ENCODE results near the gene GRIK4. TPM values are rescaled to one million over a fixed set of nuclear protein-coding genes. Genes with fewer than 3 reads are reported as not detected.

Gene GRIK4
- total RNA-seq, 1 experiment from 2014 or later = not detected

DNA sequence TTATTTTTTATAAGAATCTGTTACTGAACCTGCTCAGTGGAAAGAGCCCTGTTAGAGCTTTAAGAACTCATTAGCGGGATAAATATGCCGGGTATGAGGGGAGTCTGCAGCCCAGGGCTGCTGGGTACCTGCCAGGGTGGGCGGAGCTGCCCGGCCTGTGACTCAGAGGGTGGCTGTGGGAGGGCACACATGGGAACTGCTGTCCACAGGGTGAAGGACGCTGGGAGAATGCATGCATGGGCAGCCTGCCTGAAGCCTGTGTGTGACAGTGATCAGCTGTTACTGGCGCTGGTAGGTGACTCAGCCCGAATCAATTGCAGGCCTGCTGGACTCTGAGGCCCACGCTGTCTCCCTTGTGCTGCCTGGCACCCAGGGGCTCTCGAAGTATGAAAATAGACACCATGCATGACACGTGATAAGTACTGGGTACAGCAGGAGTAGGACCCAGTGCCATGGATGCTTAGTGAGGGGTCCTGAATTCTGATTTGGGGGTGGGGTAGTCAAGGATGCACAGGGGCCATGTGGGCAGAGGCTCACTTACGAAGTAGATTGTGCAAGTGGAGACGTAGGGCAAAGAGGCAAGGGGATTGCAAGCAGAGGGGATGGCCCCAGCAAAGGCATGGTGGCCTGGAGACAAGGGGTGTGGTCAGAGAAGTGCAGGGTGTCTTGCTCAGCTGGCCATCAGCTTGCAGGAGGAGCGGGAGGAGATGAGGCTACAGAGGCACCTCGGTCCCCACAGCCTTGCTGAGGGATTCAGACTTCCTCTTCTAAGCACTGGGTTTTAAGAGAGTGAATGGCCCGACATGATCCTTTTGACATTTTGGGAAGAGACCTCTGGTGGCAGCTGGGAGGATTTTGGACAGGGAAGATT, 36.5 kb downstream of the GRIK4 start:
- peak; percentile 98 for DNase-seq (ENCODE audit: low read depth)

GRCh38 chr11:120548682-120549209, 37.2 kb downstream of the GRIK4 start:
- DNase-seq (ENCODE audit: low read depth) = no peak

- no peak for DNase-seq (ENCODE audit: low read depth)
These were observed 37.8 kb downstream of the GRIK4 start for GRCh38 chr11:120549346-120549745.

DNA sequence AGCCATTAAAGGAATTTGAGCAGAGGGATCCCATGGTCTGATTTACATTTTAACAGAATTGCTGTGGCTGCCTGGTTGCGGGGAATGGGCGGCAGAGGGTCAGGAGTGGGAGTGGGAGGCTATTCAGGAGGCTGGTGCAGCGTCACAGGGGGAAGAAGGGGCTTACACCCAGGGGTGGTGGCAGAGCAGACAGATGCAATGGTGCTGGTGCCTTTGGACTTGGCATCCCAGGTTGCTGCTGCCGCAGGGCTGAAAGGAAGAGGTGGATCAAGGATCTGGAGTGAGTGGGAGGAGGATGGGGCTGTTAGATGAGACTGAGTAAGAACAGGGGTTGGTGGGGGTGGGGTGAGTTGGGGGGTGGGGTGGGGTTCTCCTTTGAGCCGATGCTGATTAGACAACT, 38.5 kb downstream of the GRIK4 start:
- DNase-seq (ENCODE audit: low read depth) = no peak

- no peak for DNase-seq (ENCODE audit: low read depth)
These were observed 39.6 kb downstream of the GRIK4 start for GRCh38 chr11:120551191-120551590.

- peak; percentile 27 for DNase-seq (ENCODE audit: low read depth)
These were observed 43.4 kb downstream of the GRIK4 start for GRCh38 chr11:120554766-120555432.

GRCh38 chr11:120555433-120555773, 43.9 kb downstream of the GRIK4 start:
- DNase-seq (ENCODE audit: low read depth) = no peak

GRCh38 chr11:120556797-120557196, 45.2 kb downstream of the GRIK4 start:
- DNase-seq (ENCODE audit: low read depth) = no peak

DNA sequence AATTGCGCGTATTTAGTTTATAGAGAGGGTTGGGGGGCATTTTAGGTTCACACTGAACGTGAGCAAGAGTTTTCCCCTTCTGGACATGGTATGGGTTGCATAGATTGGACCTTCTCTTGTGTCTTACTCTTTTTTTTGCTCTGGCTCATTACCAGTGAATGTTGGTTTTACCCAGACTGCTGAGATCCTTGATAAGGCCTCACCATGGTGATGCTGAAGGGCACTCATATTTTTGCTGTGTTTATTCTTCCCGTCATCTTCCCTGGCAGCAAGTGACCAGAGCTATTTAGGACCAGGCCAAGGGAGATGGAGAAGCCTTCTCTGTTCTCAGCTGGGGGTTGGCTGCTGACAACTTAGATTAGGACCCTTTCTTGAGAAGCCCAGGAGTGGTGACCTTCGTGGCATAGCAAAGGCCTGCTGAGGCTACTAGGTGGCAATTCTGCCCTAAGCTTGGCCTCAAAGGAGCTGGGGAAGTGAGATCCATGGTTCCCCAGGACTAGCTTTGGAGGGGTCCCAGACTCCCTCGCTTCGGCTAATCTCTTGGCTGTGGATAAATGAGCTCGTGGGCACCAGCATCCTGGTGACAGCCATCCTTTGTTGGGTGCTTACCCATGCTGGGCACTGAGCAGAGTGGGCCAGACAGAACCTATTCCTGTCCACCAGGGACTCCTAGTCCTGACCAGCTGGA, 47.3 kb downstream of the GRIK4 start:
- DNase-seq (ENCODE audit: low read depth) = no peak

DNA sequence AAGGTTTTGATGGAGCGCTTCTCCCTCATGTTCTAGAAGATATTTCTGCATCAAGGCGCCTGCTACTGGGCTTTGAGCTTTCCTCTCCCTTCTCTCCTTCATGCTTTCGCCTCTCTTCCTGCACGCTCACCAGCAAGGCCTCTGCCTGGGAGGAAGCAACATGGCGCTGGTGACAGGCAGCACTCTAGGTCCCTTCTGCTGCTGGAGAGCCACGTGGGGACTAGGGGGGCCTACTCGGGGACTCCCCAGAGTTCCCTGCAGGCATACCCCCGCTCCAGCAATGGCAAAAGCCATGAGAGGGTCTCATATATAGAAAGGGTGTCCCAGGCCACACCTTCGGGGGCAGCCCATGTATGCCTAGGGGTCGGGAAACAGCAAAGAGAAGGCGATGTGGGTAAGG, 49.7 kb downstream of the GRIK4 start:
- DNase-seq (ENCODE audit: low read depth) = no peak

- DNase-seq (ENCODE audit: low read depth) = no peak
These were observed 51.4 kb downstream of the GRIK4 start for GRCh38 chr11:120562806-120563425.

- DNase-seq (ENCODE audit: low read depth) = no peak
These were observed 52.4 kb downstream of the GRIK4 start for GRCh38 chr11:120563703-120564572.

- peak; percentile 47 for DNase-seq (ENCODE audit: low read depth)
These were observed 53.2 kb downstream of the GRIK4 start for GRCh38 chr11:120564573-120565311.

DNA sequence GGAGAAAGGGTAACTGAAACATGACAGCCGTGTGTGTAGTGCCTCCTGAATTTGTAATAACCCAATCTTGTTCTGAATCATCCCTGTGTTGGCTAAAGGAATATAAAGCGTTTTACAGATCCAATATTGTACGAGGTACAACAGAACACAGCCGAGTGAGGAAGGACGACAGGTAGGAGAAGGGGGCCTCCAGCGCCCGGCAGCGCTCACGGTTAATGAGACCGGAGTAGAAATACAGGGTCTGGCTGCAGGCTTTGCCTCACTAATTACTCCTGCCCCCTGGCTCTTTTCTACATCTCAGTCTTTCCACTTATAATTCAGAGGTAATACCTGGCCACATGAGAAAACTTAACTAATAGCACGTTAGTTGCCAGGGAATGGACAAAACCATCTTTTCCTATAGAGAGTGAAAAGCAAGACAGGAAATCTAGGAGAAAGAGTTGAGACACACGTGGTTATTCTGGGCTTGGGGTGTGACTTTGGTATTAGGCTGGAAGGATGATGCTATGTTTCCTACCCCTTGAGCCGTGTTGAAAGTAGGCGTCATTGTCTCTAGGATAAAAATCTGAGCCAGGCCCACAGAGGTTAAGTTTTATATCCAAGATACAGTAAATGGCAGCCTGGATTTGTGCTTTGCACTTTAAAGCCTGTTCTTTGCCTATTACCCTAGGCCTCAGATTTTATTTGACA, 54.1 kb downstream of the GRIK4 start:
- DNase-seq (ENCODE audit: low read depth) = no peak

GRCh38 chr11:120566176-120566575, 54.6 kb downstream of the GRIK4 start:
- DNase-seq (ENCODE audit: low read depth) = no peak

GRCh38 chr11:120568572-120569307, 57.2 kb downstream of the GRIK4 start:
- no peak for DNase-seq (ENCODE audit: low read depth)

GRCh38 chr11:120569861-120570260, 58.3 kb downstream of the GRIK4 start:
- DNase-seq (ENCODE audit: low read depth) = no peak

DNA sequence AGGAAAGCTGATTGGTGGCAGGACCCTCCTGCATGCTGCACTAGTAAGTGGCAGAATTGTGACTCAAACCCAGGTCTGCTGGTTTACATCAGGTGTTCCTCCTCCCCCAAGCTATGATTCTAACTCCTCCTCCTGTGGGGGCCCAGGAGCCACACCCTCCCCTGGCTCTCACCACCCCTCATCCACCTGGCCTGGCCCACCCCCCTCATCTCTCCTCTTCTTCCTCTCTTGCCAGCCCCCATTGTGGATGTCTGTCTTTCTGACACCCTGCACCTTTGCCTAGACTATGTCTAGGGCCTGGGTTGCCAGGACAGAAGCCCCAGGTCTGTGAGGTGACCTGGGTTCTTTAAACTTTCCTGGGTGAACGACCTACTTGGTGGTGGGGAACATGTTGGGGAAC, 59.9 kb downstream of the GRIK4 start:
- no peak for DNase-seq (ENCODE audit: low read depth)

DNA sequence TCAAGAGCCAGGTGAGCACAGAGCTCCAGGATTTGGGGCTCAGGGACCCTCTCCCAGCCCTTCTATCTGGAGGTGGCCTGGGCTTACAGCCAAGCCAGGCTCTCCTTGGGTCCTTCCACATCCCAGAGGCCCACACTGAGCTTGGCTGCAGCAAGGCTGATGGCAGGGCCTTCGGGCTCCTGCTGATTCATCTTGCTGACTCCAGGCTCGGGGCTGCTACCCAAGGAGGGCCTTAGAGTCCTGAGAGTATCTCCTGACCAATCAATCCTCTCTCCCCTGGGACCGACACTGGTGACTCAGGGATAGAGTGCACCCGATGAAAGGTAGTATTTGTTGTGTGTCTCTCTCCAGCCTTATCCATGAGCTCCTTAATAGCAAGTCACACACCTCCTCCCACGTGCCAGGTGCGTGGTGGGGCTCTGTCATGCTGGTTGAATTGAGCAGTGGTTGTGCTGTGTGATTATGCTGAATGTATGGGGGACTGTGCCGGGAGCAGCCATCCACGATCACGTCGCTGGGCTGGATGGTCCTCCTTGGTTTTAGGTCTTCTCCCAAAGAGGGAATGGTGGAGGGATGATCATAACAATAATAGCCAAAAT, 62.3 kb downstream of the GRIK4 start:
- no peak for DNase-seq (ENCODE audit: low read depth)

All from RPMI7951 (cell line).